RWPE1 (cell line): ENCODE data around the gene GBGT1.

Experiments
- CTCF ChIA-PET: fragments of 350-600 bp; sonication (Branson Sonifier 250); formaldehyde crosslinking; extraction: SDS; loops from one replicate; lab custom pipeline; 2021; lab: Yijun Ruan, JAX
- POLR2A ChIA-PET: fragments of 400-600 bp; formaldehyde crosslinking; extraction: SDS; loops from one replicate; lab custom pipeline; 2020; ENCODE audit warnings: antibody characterized with exemption; ENCODE audit not compliant: low non-redundant PET; lab: Yijun Ruan, JAX
- DNase-seq: peaks from one replicate; pipeline ENCODE4 v3.0.0; 2012; ENCODE audit warnings: low spot score
- H3K27ac ChIP-seq: fragments of 450-650 bp; 2 replicates; pipeline ENCODE4 v1.5.1; 2017
- CTCF ChIP-seq: fragments of 450-650 bp; conservative IDR thresholded peaks from 2 replicates; pipeline ENCODE4 v1.5.1; 2017; ENCODE audit warnings: low read depth, mild to moderate bottlenecking

The GBGT1 gene

GRCh38 chr9:133160742-133161546 lies 2.8 kb downstream of the GBGT1 start:
- no peak overlapping the region for H3K27ac ChIP-seq
- POLR2A ChIA-PET, result no interaction called here
- peak; percentile 92 for TF ChIP-seq CTCF
- peak; percentile 89 for DNase-seq
- CTCF ChIA-PET, result interaction anchor here (0.6 to 1.6 kb wide), 12 partner anchors 10 to 1840 kb away, joined by 3 to 8 read pairs (median 4); no protein-coding TSS in a partner anchor

GRCh38 chr9:133158695-133159094 lies 5.0 kb downstream of the GBGT1 start:
- ChIA-PET CTCF (interaction anchor here (0.6 to 3.0 kb wide), 7 partner anchors 11 to 185 kb away, joined by 3 to 15 read pairs (median 3); no protein-coding TSS in a partner anchor), POLR2A (no interaction called here)
- no peak for TF ChIP-seq CTCF

GRCh38 chr9:133155156-133155555 lies 8.6 kb downstream of the GBGT1 start:
- H3K27ac ChIP-seq, result no peak overlapping the region
- DNase-seq, result no peak
- TF ChIP-seq CTCF, result no peak
- ChIA-PET POLR2A (no interaction called here), CTCF (interaction anchor here (0.6 to 1.2 kb wide), 3 partner anchors 11 to 59 kb away, joined by 3 read pairs; no protein-coding TSS in a partner anchor)

More at GRCh38 chr9:133158695-133159094, 5.0 kb downstream of the GBGT1 start:
- DNase-seq, result no peak
- no peak overlapping the region for H3K27ac ChIP-seq

GRCh38 chr9:133154097-133154989 lies 9.4 kb downstream of the GBGT1 start:
- DNase-seq, result no peak
- TF ChIP-seq CTCF, result no peak
- no peak overlapping the region for H3K27ac ChIP-seq
- ChIA-PET CTCF (interaction anchor here (0.6 kb wide), 2 partner anchors 58 to 162 kb away, joined by 3 read pairs; no protein-coding TSS in a partner anchor), POLR2A (interaction anchor here (0.6 kb wide), 1 partner anchor 88 kb away, joined by 3 read pairs; no protein-coding TSS in a partner anchor)

GRCh38 chr9:133153227-133154096 lies 10.3 kb downstream of the GBGT1 start:
- ChIA-PET CTCF (interaction anchor here (0.6 kb wide), 1 partner anchor 9 kb away, joined by 3 read pairs; no protein-coding TSS in a partner anchor), POLR2A (no interaction called here)
- no peak for TF ChIP-seq CTCF
- no peak for DNase-seq
- no peak overlapping the region for H3K27ac ChIP-seq
